ENCODE measurements around the gene MACROH2A1. TPM values are rescaled to one million over a fixed set of nuclear protein-coding genes. Genes with fewer than 3 reads are reported as not detected.
"Not testable (repeated sequence)": the region's sequence is repeated elsewhere in the genome, so short reads cannot be mapped to it uniquely, and the experiment has no call there.

Gene MACROH2A1
- total and polyA plus RNA-seq, 5 donors from 2014 or later, result 126 to 161 (median 140) TPM

GRCh38 chr5:135369952-135370351 is 29.1 kb downstream of the MACROH2A1 start:
- no peak overlapping the region for H3K27ac ChIP-seq (ENCODE audit: insufficient read depth, low read length, poor library complexity, severe bottlenecking)
- no peak for ATAC-seq (ENCODE audit: low read depth in 2 of 2)
- peaks cover 60% of the 10 kb centered on the region for H3K36me3 ChIP-seq (ENCODE audit: control insufficient read depth, insufficient read depth, low read length)
- H3K4me1 ChIP-seq (ENCODE audit: control insufficient read depth, insufficient read depth, low read length, poor library complexity, severe bottlenecking), result peaks cover 10% of the 10 kb centered on the region
- Mint-ChIP-seq H3K27me3 (no peaks in the 10 kb centered on the region), H3K4me3 (no peak overlapping the region), H3K27ac (no peak overlapping the region), H3K36me3 (peaks cover 40% of the 10 kb centered on the region), H3K9me3 (peaks cover 0 to 1% (median 0%) of the 10 kb centered on the region in 7 donors), H3K4me1 (peaks cover 10 to 37% (median 30%) of the 10 kb centered on the region in 4 donors)
- H3K27me3 ChIP-seq (ENCODE audit: control insufficient read depth, insufficient read depth, low read length), result no peaks in the 10 kb centered on the region
- no peak for DNase-seq
- H3K4me3 ChIP-seq (ENCODE audit: low read depth, low read length), result no peak overlapping the region
- no peaks in the 10 kb centered on the region for H3K9me3 ChIP-seq (ENCODE audit: control insufficient read depth in 2 of 2, low read length in 2 of 2)

- no peaks in the 10 kb centered on the region for H3K9me3 ChIP-seq (ENCODE audit: control insufficient read depth in 2 of 2, low read length in 2 of 2)
- Mint-ChIP-seq H3K36me3 (peaks cover 45% of the 10 kb centered on the region), H3K27ac (no peak overlapping the region), H3K9me3 (peaks cover 0 to 1% (median 0%) of the 10 kb centered on the region in 7 donors), H3K27me3 (no peaks in the 10 kb centered on the region), H3K4me1 (peaks cover 11 to 21% (median 15%) of the 10 kb centered on the region in 4 donors), H3K4me3 (no peak overlapping the region)
- DNase-seq, result no peak
- no peak for ATAC-seq (ENCODE audit: low read depth in 2 of 2)
- no peak overlapping the region for H3K27ac ChIP-seq (ENCODE audit: insufficient read depth, low read length, poor library complexity, severe bottlenecking)
- no peaks in the 10 kb centered on the region for H3K4me1 ChIP-seq (ENCODE audit: control insufficient read depth, insufficient read depth, low read length, poor library complexity, severe bottlenecking)
- H3K4me3 ChIP-seq (ENCODE audit: low read depth, low read length), result no peak overlapping the region
- H3K27me3 ChIP-seq (ENCODE audit: control insufficient read depth, insufficient read depth, low read length), result no peaks in the 10 kb centered on the region
- H3K36me3 ChIP-seq (ENCODE audit: control insufficient read depth, insufficient read depth, low read length), result peaks cover 69% of the 10 kb centered on the region
Measured at GRCh38 chr5:135367554-135367953, 31.5 kb downstream of the MACROH2A1 start.

- H3K27ac Mint-ChIP-seq, result no peak overlapping the region
- H3K27me3 Mint-ChIP-seq, result no peaks in the 10 kb centered on the region
- Histone ChIP-seq H3K4me1 (ENCODE audit: control insufficient read depth, insufficient read depth, low read length, poor library complexity, severe bottlenecking) (no peaks in the 10 kb centered on the region), H3K9me3 (ENCODE audit: control insufficient read depth in 2 of 2, low read length in 2 of 2) (no peaks in the 10 kb centered on the region), H3K27ac (ENCODE audit: insufficient read depth, low read length, poor library complexity, severe bottlenecking) (no peak overlapping the region), H3K27me3 (ENCODE audit: control insufficient read depth, insufficient read depth, low read length) (no peaks in the 10 kb centered on the region), H3K4me3 (ENCODE audit: low read depth, low read length) (no peak overlapping the region), H3K36me3 (ENCODE audit: control insufficient read depth, insufficient read depth, low read length) (peaks cover 70% of the 10 kb centered on the region)
- H3K9me3 Mint-ChIP-seq, result peaks cover 0 to 1% (median 0%) of the 10 kb centered on the region in 7 donors
- peaks cover 44% of the 10 kb centered on the region for H3K36me3 Mint-ChIP-seq
- no peak overlapping the region for H3K4me3 Mint-ChIP-seq
- ATAC-seq (ENCODE audit: low read depth in 2 of 2), result no peak
- peaks cover 7 to 17% (median 14%) of the 10 kb centered on the region in 4 donors for H3K4me1 Mint-ChIP-seq
- DNase-seq, result no peak
Measured at GRCh38 chr5:135367076-135367475, 32.0 kb downstream of the MACROH2A1 start.

GRCh38 chr5:135365281-135365680 is 33.8 kb downstream of the MACROH2A1 start:
- H3K4me3 ChIP-seq (ENCODE audit: low read depth, low read length), result no peak overlapping the region
- no peaks in the 10 kb centered on the region for H3K4me1 ChIP-seq (ENCODE audit: control insufficient read depth, insufficient read depth, low read length, poor library complexity, severe bottlenecking)
- H3K27ac ChIP-seq (ENCODE audit: insufficient read depth, low read length, poor library complexity, severe bottlenecking), result no peak overlapping the region
- H3K9me3 ChIP-seq (ENCODE audit: control insufficient read depth in 2 of 2, low read length in 2 of 2), result no peaks in the 10 kb centered on the region
- Mint-ChIP-seq H3K4me3 (no peak overlapping the region), H3K4me1 (peaks cover 12 to 17% (median 15%) of the 10 kb centered on the region in 4 donors), H3K27ac (peak overlapping the region in 1 of 3 donors; percentile 55), H3K36me3 (peaks cover 41% of the 10 kb centered on the region), H3K9me3 (peaks cover 0 to 1% (median 0%) of the 10 kb centered on the region in 7 donors), H3K27me3 (no peaks in the 10 kb centered on the region)
- ATAC-seq (ENCODE audit: low read depth in 2 of 2) (no peak), DNase-seq (no peak)
- H3K27me3 ChIP-seq (ENCODE audit: control insufficient read depth, insufficient read depth, low read length), result no peaks in the 10 kb centered on the region
- H3K36me3 ChIP-seq (ENCODE audit: control insufficient read depth, insufficient read depth, low read length), result peaks cover 75% of the 10 kb centered on the region

- H3K27me3 Mint-ChIP-seq, result no peaks in the 10 kb centered on the region
- Histone ChIP-seq H3K27me3 (ENCODE audit: control insufficient read depth, insufficient read depth, low read length) (no peaks in the 10 kb centered on the region), H3K4me1 (ENCODE audit: control insufficient read depth, insufficient read depth, low read length, poor library complexity, severe bottlenecking) (no peaks in the 10 kb centered on the region), H3K9me3 (ENCODE audit: control insufficient read depth in 2 of 2, low read length in 2 of 2) (no peaks in the 10 kb centered on the region), H3K4me3 (ENCODE audit: low read depth, low read length) (no peak overlapping the region), H3K36me3 (ENCODE audit: control insufficient read depth, insufficient read depth, low read length) (peaks cover 74% of the 10 kb centered on the region), H3K27ac (ENCODE audit: insufficient read depth, low read length, poor library complexity, severe bottlenecking) (no peak overlapping the region)
- no peak overlapping the region for H3K27ac Mint-ChIP-seq
- peaks cover 12 to 17% (median 15%) of the 10 kb centered on the region in 4 donors for H3K4me1 Mint-ChIP-seq
- peaks cover 45% of the 10 kb centered on the region for H3K36me3 Mint-ChIP-seq
- ATAC-seq (ENCODE audit: low read depth in 2 of 2) (no peak), DNase-seq (no peak)
- peaks cover 0 to 1% (median 0%) of the 10 kb centered on the region in 7 donors for H3K9me3 Mint-ChIP-seq
- H3K4me3 Mint-ChIP-seq, result no peak overlapping the region
Measured at GRCh38 chr5:135364421-135365262, 34.4 kb downstream of the MACROH2A1 start.

GRCh38 chr5:135363342-135363741 is 35.7 kb downstream of the MACROH2A1 start:
- not testable (repeated sequence) for H3K9me3 Mint-ChIP-seq; H3K27me3 Mint-ChIP-seq; DNase-seq; H3K4me3 Mint-ChIP-seq; ATAC-seq (ENCODE audit: low read depth in 2 of 2); H3K4me1 ChIP-seq (ENCODE audit: control insufficient read depth, insufficient read depth, low read length, poor library complexity, severe bottlenecking); H3K27me3 ChIP-seq (ENCODE audit: control insufficient read depth, insufficient read depth, low read length); H3K27ac ChIP-seq (ENCODE audit: insufficient read depth, low read length, poor library complexity, severe bottlenecking); H3K9me3 ChIP-seq (ENCODE audit: control insufficient read depth in 2 of 2, low read length in 2 of 2); H3K4me3 ChIP-seq (ENCODE audit: low read depth, low read length)
- H3K27ac Mint-ChIP-seq, result peak overlapping the region in 1 of 3 donors; percentile 20
- H3K36me3 Mint-ChIP-seq, result peaks cover 50% of the 10 kb centered on the region
- H3K4me1 Mint-ChIP-seq, result peaks cover 12 to 19% (median 16%) of the 10 kb centered on the region in 4 donors
- H3K36me3 ChIP-seq (ENCODE audit: control insufficient read depth, insufficient read depth, low read length), result peaks cover 73% of the 10 kb centered on the region

- H3K4me1 ChIP-seq (ENCODE audit: control insufficient read depth, insufficient read depth, low read length, poor library complexity, severe bottlenecking), result no peaks in the 10 kb centered on the region
- no peak overlapping the region for H3K27ac ChIP-seq (ENCODE audit: insufficient read depth, low read length, poor library complexity, severe bottlenecking)
- Mint-ChIP-seq H3K27ac (no peak overlapping the region), H3K9me3 (peaks cover 0 to 1% (median 0%) of the 10 kb centered on the region in 7 donors), H3K4me3 (no peak overlapping the region), H3K27me3 (no peaks in the 10 kb centered on the region), H3K4me1 (peaks cover 12 to 19% (median 16%) of the 10 kb centered on the region in 4 donors), H3K36me3 (peaks cover 42% of the 10 kb centered on the region)
- H3K9me3 ChIP-seq (ENCODE audit: control insufficient read depth in 2 of 2, low read length in 2 of 2), result no peaks in the 10 kb centered on the region
- ATAC-seq (ENCODE audit: low read depth in 2 of 2), result no peak
- H3K36me3 ChIP-seq (ENCODE audit: control insufficient read depth, insufficient read depth, low read length), result peaks cover 72% of the 10 kb centered on the region
- no peak overlapping the region for H3K4me3 ChIP-seq (ENCODE audit: low read depth, low read length)
- no peaks in the 10 kb centered on the region for H3K27me3 ChIP-seq (ENCODE audit: control insufficient read depth, insufficient read depth, low read length)
- no peak for DNase-seq
Measured at GRCh38 chr5:135362102-135362501, 36.9 kb downstream of the MACROH2A1 start.
